ENCODE results near the gene RNU11. TPM values are rescaled to one million over a fixed set of nuclear protein-coding genes. Genes with fewer than 3 reads are reported as not detected.
A peak's percentile ranks its signal among the peaks of the same experiment; 100 is the strongest.

The RNU11 gene
- total and polyA plus RNA-seq, 2 of the 4 experiments (the other 2 are of a cell fraction) = not detected

- TF ChIP-seq FOS (IDR thresholded peaks at IDR 0.05; ENCODE audit: low read depth, low read length) (no peak), MXI1 (IDR thresholded peaks at IDR 0.05; ENCODE audit: borderline replicate concordance, low read depth, low read length) (peak; percentile 92), BHLHE40 (IDR thresholded peaks at IDR 0.05; ENCODE audit: low read depth, low read length) (no peak)
Observed at GRCh38 chr1:28642847-28643635, 5.4 kb upstream of the RNU11 start, which contains the start of gene TAF12 (continued).

DNA sequence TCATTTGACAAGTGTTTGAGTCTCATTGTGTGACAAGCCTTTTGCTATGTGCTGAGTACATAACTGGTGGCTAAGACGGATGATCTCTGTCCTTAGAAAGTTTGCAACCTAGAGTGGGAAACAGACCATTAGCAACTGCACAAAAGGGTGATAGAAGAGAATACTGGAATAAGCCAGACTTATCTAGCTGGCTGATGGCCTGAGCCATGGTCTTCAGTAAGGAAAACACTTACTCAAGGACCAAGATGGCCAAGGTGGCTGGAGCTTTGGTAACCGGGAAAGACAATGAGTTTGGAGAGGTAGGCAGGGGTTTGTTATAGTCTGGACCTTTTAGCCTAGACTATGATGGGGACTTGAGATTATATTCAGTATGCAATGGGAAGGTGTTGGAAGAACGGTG, 3.9 kb upstream of the RNU11 start:
- intact Hi-C loops (cut with micrococcal nuclease) = loop anchor here (10.0 kb wide), 2 partner anchors 390 to 550 kb away; no protein-coding TSS in a partner anchor
- TF ChIP-seq POLR2A (IDR thresholded peaks at IDR 0.05; ENCODE audit: low read depth, low read length) (no peak), CHD1 (IDR thresholded peaks at IDR 0.05; ENCODE audit: low read depth, low read length) (no peak), MXI1 (IDR thresholded peaks at IDR 0.05; ENCODE audit: borderline replicate concordance, low read depth, low read length) (no peak), MAFK (IDR thresholded peaks at IDR 0.05; ENCODE audit: low read depth, low read length) (no peak), FOS (IDR thresholded peaks at IDR 0.05; ENCODE audit: low read depth, low read length) (no peak), USF2 (IDR thresholded peaks at IDR 0.05; ENCODE audit: low read depth, low read length) (no peak), MAZ (IDR thresholded peaks at IDR 0.05; ENCODE audit: borderline replicate concordance, low read depth, low read length) (no peak), RFX5 (IDR thresholded peaks at IDR 0.05; ENCODE audit: low read depth, low read length) (no peak), RAD21 (IDR thresholded peaks at IDR 0.05; ENCODE audit: low read length) (no peak), SMC3 (IDR thresholded peaks at IDR 0.05; ENCODE audit: low read depth, low read length) (no peak), NFE2L2 (IDR thresholded peaks at IDR 0.05; ENCODE audit: low read depth, low read length) (no peak), CEBPB (IDR thresholded peaks at IDR 0.05; ENCODE audit: low read depth, low read length) (no peak), RCOR1 (IDR thresholded peaks at IDR 0.05; ENCODE audit: insufficient replicate concordance, low read length) (no peak)
- TF ChIP-seq, protein P1, sequence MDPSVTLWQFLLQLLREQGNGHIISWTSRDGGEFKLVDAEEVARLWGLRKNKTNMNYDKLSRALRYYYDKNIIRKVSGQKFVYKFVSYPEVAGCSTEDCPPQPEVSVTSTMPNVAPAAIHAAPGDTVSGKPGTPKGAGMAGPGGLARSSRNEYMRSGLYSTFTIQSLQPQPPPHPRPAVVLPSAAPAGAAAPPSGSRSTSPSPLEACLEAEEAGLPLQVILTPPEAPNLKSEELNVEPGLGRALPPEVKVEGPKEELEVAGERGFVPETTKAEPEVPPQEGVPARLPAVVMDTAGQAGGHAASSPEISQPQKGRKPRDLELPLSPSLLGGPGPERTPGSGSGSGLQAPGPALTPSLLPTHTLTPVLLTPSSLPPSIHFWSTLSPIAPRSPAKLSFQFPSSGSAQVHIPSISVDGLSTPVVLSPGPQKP (IDR thresholded peaks at IDR 0.05; ENCODE audit: borderline replicate concordance, low read depth, low read length) = no peak

More for the DNA sequence above, 3.9 kb upstream of the RNU11 start:
- in situ Hi-C loops (cut with MboI; ENCODE audit: low sequenced_read_pairs) (no loop called here), dilution Hi-C loops (cut with HindIII; ENCODE audit: low sequenced_read_pairs, unreplicated experiment) (no loop called here)
- H4K20me1 ChIP-seq (ENCODE audit: insufficient read depth, low read length) = peaks cover 4% of the 10 kb centered on the region; the same call in 1 of the 2 replicates
- H4K8ac ChIP-seq (ENCODE audit: low read depth in 2 of 2, low read length in 2 of 2) = peak overlapping the region in 1 of 2 experiments; percentile 41; a peak in 1 of 4 replicates
- H3K36me3 ChIP-seq (ENCODE audit: control insufficient read depth, insufficient read depth, low read length) = no peaks in the 10 kb centered on the region
- no peak overlapping the region for H2AK9ac ChIP-seq (replicated peaks; ENCODE audit: low read depth, low read length, poor library complexity)
- no peak overlapping the region for H3K18ac ChIP-seq (ENCODE audit: low read depth, low read length)
- no peak overlapping the region for H3K4me3 ChIP-seq (ENCODE audit: insufficient read depth, low read depth, low read length)
- no CpG with 5 or more reads among the region's 3 CpGs for WGBS, 2 experiments (ENCODE audit: extremely low coverage in 2 of 2, insufficient read length in 1 of 2)
- H4K5ac ChIP-seq (ENCODE audit: low read depth, low read length) = no peak overlapping the region
- no peak overlapping the region for H3K9ac ChIP-seq (ENCODE audit: low read depth, low read length)
- ChIA-PET POLR2A (ENCODE audit: unreplicated experiment) (no interaction called here), CTCF (interaction anchor here (1.5 kb wide), 1 partner anchor 42 kb away, joined by 3 read pairs; no protein-coding TSS in a partner anchor)
- BruUV-seq (replicated peaks) = no TSS peak
- H3K4ac ChIP-seq (ENCODE audit: low read depth, low read length) = peak overlapping the region; percentile 24; the same call in 1 of the 2 replicates
- H3K56ac ChIP-seq (ENCODE audit: extremely low read depth, insufficient read depth, low read length) = no peak overlapping the region
- ATAC-seq (ENCODE audit: low read depth) (no peak), DNase-seq (no peak)
- no peak overlapping the region for H3K23ac ChIP-seq (ENCODE audit: low read depth, low read length)
- peak overlapping the region; percentile 47; the same call in 1 of the 2 replicates for H2AK5ac ChIP-seq (ENCODE audit: low read depth, low read length)
- H3K79me1 ChIP-seq (ENCODE audit: low read depth in 1 of 2, low read length in 2 of 2) = peaks cover 18 to 39% of the 10 kb centered on the region in 2 experiments
- H2BK15ac ChIP-seq (ENCODE audit: low read depth, low read length) = peak overlapping the region; percentile 15; the same call in 1 of the 3 replicates
- no peaks in the 10 kb centered on the region for H3K9me3 ChIP-seq (ENCODE audit: control insufficient read depth, insufficient read depth, low read length)
- no peak overlapping the region for H3K27ac ChIP-seq (ENCODE audit: insufficient read depth, low read length)
- no peak overlapping the region for H2BK120ac ChIP-seq (ENCODE audit: low read depth, low read length)
- H3K14ac ChIP-seq (replicated peaks; ENCODE audit: low read depth, low read length) = no peak overlapping the region
- H2BK5ac ChIP-seq (ENCODE audit: low read depth, low read length, poor library complexity, severe bottlenecking) = no peak overlapping the region
- peaks cover 1% of the 10 kb centered on the region for H3K4me1 ChIP-seq (ENCODE audit: control insufficient read depth, insufficient read depth, low read length)
- H3K4me2 ChIP-seq (ENCODE audit: low read depth, low read length) = no peak overlapping the region
- H3K27me3 ChIP-seq (ENCODE audit: control insufficient read depth, insufficient read depth, low read length) = no peaks in the 10 kb centered on the region
- no peak overlapping the region for H2AFZ ChIP-seq (replicated peaks; ENCODE audit: low read length, poor library complexity)
- peak overlapping the region; percentile 28; the same call in 1 of the 2 replicates for H2BK20ac ChIP-seq (ENCODE audit: low read depth, low read length)
- peaks cover 5% of the 10 kb centered on the region; the same call in 1 of the 2 replicates for H3K9me1 ChIP-seq (ENCODE audit: insufficient read depth, low read length)
- H4K91ac ChIP-seq (ENCODE audit: insufficient read depth, low read depth, low read length) = no peak overlapping the region
